ENCODE results near the gene LILRB5. TPM values are rescaled to one million over a fixed set of nuclear protein-coding genes. Genes with fewer than 3 reads are reported as not detected.
A peak's percentile ranks its signal among the peaks of the same experiment; 100 is the strongest.
"Not testable (repeated sequence)": the region's sequence is repeated elsewhere in the genome, so short reads cannot be mapped to it uniquely, and the experiment has no call there.

LILRB5 gene
- total RNA-seq, 1 experiment from 2014 or later: not detected

GRCh38 chr19:54242234-54242633, 14.8 kb downstream of the LILRB5 start:
- not testable (repeated sequence) for DNase-seq; H3K27me3 ChIP-seq (ENCODE audit: control insufficient read depth, insufficient read depth, low read length); H3K36me3 ChIP-seq (replicated peaks; ENCODE audit: control insufficient read depth, insufficient read depth, low read length); H3K4me3 ChIP-seq (ENCODE audit: insufficient read depth, low read depth, low read length)

GRCh38 chr19:54240372-54241336, 16.4 kb downstream of the LILRB5 start:
- H3K4me3 ChIP-seq (ENCODE audit: insufficient read depth, low read depth, low read length); DNase-seq; H3K36me3 ChIP-seq (replicated peaks; ENCODE audit: control insufficient read depth, insufficient read depth, low read length); H3K27me3 ChIP-seq (ENCODE audit: control insufficient read depth, insufficient read depth, low read length): not testable (repeated sequence)

GRCh38 chr19:54239491-54240371, 17.3 kb downstream of the LILRB5 start:
- DNase-seq; H3K27me3 ChIP-seq (ENCODE audit: control insufficient read depth, insufficient read depth, low read length); H3K4me3 ChIP-seq (ENCODE audit: insufficient read depth, low read depth, low read length); H3K36me3 ChIP-seq (replicated peaks; ENCODE audit: control insufficient read depth, insufficient read depth, low read length): not testable (repeated sequence)

GRCh38 chr19:54233941-54234340, 23.1 kb downstream of the LILRB5 start:
- Histone ChIP-seq H3K36me3 (replicated peaks; ENCODE audit: control insufficient read depth, insufficient read depth, low read length) (no peaks in the 10 kb centered on the region), H3K4me3 (ENCODE audit: insufficient read depth, low read depth, low read length) (no peak overlapping the region), H3K27me3 (ENCODE audit: control insufficient read depth, insufficient read depth, low read length) (peaks cover 7% of the 10 kb centered on the region; the same call in 1 of the 2 replicates)
- DNase-seq: no peak

DNA sequence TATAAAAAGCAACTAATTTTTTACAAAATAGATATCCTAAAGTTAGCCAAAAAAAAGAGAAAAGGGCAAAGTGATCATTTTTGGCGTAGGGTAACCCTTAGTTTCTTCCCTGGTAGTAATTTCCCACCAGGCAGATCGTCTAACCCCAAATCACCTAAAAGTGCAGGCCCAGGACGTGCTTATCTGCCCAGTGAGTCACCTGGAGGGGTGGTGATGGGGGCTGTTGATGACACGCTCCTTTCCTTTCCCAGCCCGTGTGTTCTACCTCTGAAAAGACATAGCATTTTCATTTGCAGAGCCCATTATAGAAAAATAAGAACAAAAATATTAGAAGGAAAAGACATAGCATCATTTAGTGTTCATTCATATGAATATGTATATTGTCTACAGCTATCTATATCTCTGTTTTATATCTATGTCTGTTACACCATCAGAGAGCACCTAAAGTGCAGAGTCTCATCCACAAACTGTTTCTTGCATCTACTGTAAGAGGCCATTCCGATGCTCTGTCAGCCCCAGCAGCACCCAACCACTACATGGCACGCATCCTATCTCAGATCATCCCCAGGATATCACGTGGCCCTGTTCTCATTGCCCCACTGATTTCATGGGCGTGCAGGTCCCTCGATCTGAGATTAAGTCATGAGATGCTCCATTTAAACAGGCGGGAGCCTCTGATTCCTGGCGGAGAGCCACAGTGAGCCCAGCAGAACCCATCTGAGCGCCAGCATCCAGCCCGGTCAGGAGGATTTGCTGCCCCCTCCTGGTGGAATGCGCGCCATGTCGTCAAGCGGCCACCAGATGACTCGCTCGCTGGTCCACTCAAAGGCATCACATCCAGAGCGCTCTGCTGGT, 25.8 kb downstream of the LILRB5 start:
- Histone ChIP-seq H3K36me3 (replicated peaks; ENCODE audit: control insufficient read depth, insufficient read depth, low read length) (no peaks in the 10 kb centered on the region), H3K4me3 (ENCODE audit: insufficient read depth, low read depth, low read length) (no peak overlapping the region), H3K27me3 (ENCODE audit: control insufficient read depth, insufficient read depth, low read length) (peaks cover 7% of the 10 kb centered on the region; the same call in 1 of the 2 replicates)
- DNase-seq: peak; percentile 87

DNA sequence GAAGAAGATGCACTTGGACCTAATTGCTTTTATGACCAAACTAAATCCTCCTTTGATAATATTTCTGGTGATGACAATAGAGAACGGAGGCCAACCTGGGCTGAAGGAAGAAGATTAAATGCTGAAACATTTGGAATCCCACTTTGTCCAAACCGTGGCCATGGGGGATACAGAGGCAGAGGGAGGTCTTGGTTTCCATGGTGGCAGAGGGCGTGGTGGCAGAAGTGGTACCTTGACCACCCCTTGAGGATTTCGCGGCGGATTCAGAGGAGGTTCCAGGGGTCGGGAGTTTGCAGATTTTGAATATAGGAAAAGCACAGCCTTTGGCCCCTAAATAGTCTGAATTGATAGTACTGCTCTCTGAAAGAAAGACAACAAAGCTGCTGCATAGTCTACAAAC, 27.0 kb downstream of the LILRB5 start:
- Histone ChIP-seq H3K4me3 (ENCODE audit: insufficient read depth, low read depth, low read length) (no peak overlapping the region), H3K36me3 (replicated peaks; ENCODE audit: control insufficient read depth, insufficient read depth, low read length) (no peaks in the 10 kb centered on the region), H3K27me3 (ENCODE audit: control insufficient read depth, insufficient read depth, low read length) (peaks cover 7% of the 10 kb centered on the region; the same call in 1 of the 2 replicates)
- DNase-seq: no peak

- H3K36me3 ChIP-seq (replicated peaks; ENCODE audit: control insufficient read depth, insufficient read depth, low read length): no peaks in the 10 kb centered on the region
- no peak for DNase-seq
- no peak overlapping the region for H3K4me3 ChIP-seq (ENCODE audit: insufficient read depth, low read depth, low read length)
- peaks cover 7% of the 10 kb centered on the region; the same call in 1 of the 2 replicates for H3K27me3 ChIP-seq (ENCODE audit: control insufficient read depth, insufficient read depth, low read length)
Observed at GRCh38 chr19:54229146-54229545, 27.9 kb downstream of the LILRB5 start.

DNA sequence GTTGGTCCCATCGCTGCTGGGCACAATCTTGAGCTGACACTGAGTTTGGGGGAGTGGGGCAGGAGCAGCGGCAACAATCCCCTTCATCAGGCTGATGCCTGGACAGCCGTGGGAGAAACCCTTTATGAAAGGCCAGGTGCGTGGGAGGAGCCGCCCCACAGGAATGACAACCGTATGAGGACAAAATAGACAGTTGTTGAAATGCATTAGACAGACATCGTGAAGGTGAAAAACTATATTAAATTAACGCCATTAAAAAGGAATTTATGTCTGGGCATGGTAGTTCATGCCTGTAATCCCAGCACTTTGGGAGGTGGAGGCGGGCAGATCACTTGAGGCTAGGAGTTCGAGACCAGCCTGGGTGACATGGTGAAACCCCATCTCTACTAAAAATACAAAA, 32.5 kb downstream of the LILRB5 start:
- not testable (repeated sequence) for H3K27me3 ChIP-seq (ENCODE audit: control insufficient read depth, insufficient read depth, low read length); DNase-seq; H3K4me3 ChIP-seq (ENCODE audit: insufficient read depth, low read depth, low read length); H3K36me3 ChIP-seq (replicated peaks; ENCODE audit: control insufficient read depth, insufficient read depth, low read length)

DNA sequence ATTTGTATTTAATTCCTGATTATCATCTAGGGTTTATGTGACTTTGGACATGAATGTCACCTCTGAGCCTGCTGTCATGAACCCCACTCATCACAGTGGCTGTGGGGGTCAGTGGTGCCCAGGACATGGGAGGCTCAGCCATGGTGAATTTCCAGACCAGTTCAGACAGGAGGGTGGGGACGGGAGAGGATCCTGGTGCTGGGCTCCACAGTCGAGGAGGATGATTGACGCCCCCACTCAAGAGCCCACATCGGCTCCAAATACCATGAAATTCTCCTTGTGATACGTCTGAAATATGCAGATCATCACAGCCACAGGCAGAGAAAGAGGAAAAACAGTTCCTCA, 33.2 kb downstream of the LILRB5 start:
- DNase-seq; H3K36me3 ChIP-seq (replicated peaks; ENCODE audit: control insufficient read depth, insufficient read depth, low read length); H3K4me3 ChIP-seq (ENCODE audit: insufficient read depth, low read depth, low read length); H3K27me3 ChIP-seq (ENCODE audit: control insufficient read depth, insufficient read depth, low read length): not testable (repeated sequence)

DNA sequence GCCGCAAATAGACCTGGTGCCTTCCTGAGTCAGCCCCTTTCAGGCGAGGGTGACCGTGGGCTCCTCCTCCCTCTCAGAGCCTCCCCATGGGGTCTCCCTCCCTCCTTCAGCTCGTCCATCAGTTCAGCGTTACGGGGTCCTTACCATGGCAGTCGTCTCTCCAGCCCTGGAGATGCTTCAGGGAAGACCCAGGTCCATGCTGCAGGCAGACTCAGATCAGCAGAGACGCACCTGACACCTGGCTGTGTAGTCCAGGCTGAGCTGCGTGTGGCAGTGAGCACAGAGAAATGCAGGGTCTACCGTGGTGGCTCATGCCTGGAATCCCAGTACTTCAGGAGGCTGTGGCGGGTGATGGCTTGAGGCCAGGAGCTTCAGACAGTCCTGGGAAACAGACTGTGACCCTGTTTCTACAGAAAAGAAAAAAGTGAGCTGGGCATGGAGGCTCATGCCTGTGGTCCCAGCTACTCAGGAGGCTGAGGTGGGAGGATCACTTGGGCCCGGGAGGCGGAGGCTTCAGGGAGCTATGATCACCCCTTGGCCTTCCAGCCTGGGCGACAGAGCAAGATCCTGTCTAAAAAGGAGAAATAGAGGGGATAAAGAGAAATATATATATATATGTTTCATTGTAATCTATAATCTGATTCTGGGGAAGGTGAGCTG, 33.7 kb downstream of the LILRB5 start:
- H3K36me3 ChIP-seq (replicated peaks; ENCODE audit: control insufficient read depth, insufficient read depth, low read length); DNase-seq; H3K4me3 ChIP-seq (ENCODE audit: insufficient read depth, low read depth, low read length); H3K27me3 ChIP-seq (ENCODE audit: control insufficient read depth, insufficient read depth, low read length): not testable (repeated sequence)

- H3K27me3 ChIP-seq (ENCODE audit: control insufficient read depth, insufficient read depth, low read length); H3K36me3 ChIP-seq (replicated peaks; ENCODE audit: control insufficient read depth, insufficient read depth, low read length); DNase-seq; H3K4me3 ChIP-seq (ENCODE audit: insufficient read depth, low read depth, low read length): not testable (repeated sequence)
Observed at GRCh38 chr19:54222474-54223276, 34.4 kb downstream of the LILRB5 start, which contains the start of gene LILRB3. Gene LILRB3, minus strand, starts transcription at chr19:54223007. Its CDS starts 31 bp downstream, at chr19:54222976.

- DNase-seq; H3K4me3 ChIP-seq (ENCODE audit: insufficient read depth, low read depth, low read length); H3K36me3 ChIP-seq (replicated peaks; ENCODE audit: control insufficient read depth, insufficient read depth, low read length); H3K27me3 ChIP-seq (ENCODE audit: control insufficient read depth, insufficient read depth, low read length): not testable (repeated sequence)
Observed at GRCh38 chr19:54221947-54222346, 35.1 kb downstream of the LILRB5 start.

DNA sequence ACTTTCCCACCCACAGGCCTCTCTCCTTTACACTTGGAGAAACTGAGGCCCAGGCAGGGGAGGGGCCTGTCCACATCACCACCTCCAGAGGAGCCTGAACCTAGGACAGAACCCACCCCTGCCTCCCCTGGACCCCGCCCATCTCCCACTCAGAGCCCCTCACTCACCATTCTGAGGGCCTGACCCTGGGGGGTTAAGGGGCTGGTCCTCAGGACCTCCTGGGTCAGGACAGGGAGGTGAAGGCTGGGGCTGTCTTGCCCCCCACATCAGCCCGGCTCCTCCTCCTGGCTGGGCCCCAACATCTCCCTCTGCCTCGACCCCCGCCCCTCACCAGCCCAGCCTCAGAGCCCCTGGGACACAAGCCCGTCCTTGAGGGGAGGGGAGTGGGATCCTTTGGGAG, 37.4 kb downstream of the LILRB5 start:
- H3K4me3 ChIP-seq (ENCODE audit: insufficient read depth, low read depth, low read length); DNase-seq; H3K27me3 ChIP-seq (ENCODE audit: control insufficient read depth, insufficient read depth, low read length); H3K36me3 ChIP-seq (replicated peaks; ENCODE audit: control insufficient read depth, insufficient read depth, low read length): not testable (repeated sequence)

Measured in H7 (cell line).